EH (cell line): Measurements from ENCODE around the gene GFOD1.

Experiments
- DNase-seq: peaks from one replicate; pipeline ENCODE4 v3.0.0-alpha.2; 2015; ENCODE audit warnings: low read depth

The GFOD1 gene, protein sequence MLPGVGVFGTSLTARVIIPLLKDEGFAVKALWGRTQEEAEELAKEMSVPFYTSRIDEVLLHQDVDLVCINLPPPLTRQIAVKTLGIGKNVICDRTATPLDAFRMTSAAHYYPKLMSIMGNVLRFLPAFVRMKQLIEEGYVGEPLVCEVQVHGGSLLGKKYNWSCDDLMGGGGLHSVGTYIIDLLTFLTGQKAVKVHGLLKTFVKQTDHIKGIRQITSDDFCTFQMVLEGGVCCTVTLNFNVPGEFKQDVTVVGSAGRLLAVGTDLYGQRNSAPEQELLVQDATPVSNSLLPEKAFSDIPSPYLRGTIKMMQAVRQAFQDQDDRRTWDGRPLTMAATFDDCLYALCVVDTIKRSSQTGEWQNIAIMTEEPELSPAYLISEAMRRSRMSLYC

GRCh38 chr6:13487122-13488014 lies at the start of gene GFOD1:
TSS of gene GFOD1 (minus strand) at chr6:13487600. CDS start at chr6:13486890, 710 bp downstream.
- peak; percentile 87 for DNase-seq

- peak; percentile 25 for DNase-seq
Observed at GRCh38 chr6:13536796-13537526, 49.6 kb upstream of the GFOD1 start.

DNA sequence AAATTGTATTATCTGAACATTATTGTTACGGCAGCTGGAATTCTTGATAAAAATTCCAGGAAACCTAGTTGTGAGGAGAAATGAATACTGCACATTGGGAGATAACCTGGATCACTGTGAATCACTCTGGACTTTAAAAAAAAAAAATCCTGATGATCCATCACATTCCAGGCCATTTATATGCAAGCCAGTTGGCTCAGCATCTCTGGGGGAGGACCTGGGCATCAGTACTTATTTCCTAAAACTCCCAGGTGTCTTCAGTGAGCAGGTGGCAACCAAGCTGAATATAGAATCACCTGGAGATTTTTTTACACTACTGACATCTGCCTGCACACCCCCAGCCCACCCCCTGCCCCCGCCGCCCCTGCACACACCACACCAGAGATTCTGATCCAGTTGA lies 47.9 kb upstream of the GFOD1 start:
- DNase-seq: no peak

DNA sequence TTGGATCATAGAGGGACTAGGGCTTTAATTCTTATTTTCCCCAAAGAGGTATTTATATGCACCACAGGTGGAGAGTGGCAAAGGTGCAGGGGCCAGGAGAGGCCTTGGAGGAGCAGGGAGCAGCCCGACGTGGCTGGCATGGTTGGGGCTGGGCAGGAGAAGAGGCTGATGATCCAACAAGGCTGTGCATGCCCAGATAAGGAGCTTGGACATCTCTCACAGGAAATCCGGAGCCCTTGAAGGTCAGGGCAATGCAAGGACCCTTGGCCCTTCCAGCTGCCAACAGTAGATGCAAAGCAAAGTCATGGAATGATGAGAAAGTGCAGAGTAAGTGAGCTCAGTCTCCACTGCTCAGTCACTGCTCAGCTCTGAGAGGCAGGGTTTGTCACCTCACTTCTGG lies 47.1 kb upstream of the GFOD1 start:
- no peak for DNase-seq

- no peak for DNase-seq
Observed at GRCh38 chr6:13531956-13532355, 44.6 kb upstream of the GFOD1 start.

DNA sequence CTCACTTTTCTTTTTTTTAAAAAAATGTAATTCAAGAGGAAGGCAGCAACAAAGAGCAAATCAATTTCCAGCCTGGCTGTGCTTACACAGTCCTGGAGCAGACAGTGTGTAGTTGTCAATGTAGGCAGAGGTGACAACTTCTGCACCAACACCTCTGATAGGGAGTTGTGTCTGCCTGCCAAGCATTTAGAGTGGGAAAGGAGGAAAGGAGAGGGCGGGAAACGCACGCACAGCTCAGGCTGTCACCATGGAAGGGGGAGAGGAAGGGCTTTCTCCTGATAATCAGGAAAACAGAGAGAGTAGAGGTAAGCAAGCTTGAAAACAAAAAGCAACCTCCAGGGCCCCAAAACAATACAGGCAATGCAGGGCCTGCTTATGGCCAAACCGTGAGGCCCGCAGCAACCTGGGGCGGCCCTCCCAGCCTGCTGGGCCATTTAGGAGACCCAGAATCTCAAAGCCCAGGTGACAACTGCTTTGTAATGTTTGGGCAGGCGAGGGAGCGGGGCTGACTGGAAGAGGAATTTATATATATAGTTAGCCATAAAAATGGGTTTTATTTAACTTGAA lies 41.5 kb upstream of the GFOD1 start:
- DNase-seq: no peak

GRCh38 chr6:13528232-13528631 lies 40.8 kb upstream of the GFOD1 start:
- DNase-seq: no peak

- DNase-seq: no peak
Observed at GRCh38 chr6:13527671-13528056, 40.3 kb upstream of the GFOD1 start.

GRCh38 chr6:13526727-13527670 lies 39.6 kb upstream of the GFOD1 start:
- peak; percentile 19 for DNase-seq

- no peak for DNase-seq
Observed at GRCh38 chr6:13526357-13526726, 38.9 kb upstream of the GFOD1 start.

DNA sequence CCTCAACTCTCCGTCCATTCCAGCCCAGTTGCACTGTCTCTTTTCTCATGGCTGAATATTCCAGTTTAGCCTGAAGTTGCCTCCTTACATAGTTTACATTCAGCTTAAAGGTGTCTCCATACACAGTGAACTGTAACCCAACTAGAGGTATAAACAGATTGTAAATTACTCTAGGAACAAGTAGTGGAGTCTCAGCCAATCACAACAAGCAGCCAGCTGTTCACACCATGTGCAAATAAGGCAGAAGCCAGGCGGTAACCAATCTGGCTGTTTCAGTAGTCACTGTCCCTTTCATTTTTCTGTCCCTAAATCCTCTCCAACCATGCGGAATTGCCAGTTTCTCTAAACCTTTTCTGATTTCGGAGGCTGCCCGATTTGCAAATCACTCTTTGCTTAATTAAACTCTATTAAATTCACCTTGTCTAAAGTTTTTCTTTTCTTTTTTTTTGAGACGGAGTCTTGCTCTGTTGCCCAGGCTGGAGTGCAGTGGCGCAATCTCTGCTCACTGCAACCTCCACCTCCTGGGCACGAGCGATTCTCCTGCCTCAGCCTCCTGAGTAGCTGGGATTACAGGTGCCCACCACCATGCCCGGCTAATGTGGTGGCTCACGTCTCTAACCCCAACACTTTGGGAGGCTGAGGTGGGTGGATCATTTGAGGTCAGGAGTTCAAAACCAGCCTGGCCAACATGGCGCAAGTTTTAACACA lies 37.6 kb upstream of the GFOD1 start:
- no peak for DNase-seq

DNA sequence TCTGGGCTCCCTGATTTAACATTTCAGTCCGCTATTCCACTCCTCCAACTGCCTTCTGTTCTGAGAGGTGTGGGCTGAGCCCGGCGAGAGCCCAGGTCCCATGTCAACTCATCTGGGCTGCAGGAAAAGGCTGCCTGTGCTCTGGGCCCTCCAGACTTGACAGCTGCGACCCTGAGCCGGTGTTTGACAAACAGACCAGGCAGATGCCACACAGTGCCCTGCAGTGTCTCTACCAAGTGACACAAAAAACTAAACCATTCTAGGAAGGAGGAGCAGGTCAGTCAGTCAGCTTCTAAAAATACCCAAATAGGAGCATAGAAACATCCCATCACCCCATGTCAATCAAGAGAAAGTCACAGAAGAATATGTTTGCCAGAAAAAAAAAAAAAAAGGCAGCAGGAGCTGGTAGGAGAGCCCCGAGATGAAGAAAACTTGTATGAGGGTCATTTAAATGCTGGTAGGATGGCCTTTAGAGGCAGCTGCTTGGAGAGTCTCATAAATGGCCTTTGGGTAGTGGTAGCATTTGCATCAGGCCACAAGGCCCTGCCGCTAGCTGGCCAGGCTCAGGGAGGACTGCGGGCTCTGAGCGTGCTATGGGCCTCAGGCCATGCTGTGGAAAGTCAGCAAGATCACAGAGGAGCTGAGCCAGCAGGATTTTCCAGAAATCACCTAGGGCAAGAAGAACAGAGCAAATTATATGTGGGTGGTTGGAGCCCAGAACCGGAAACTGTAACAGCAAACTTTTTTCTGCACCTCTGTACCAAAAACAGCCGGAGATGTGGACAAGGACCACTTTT lies 36.6 kb upstream of the GFOD1 start:
- no peak for DNase-seq

DNA sequence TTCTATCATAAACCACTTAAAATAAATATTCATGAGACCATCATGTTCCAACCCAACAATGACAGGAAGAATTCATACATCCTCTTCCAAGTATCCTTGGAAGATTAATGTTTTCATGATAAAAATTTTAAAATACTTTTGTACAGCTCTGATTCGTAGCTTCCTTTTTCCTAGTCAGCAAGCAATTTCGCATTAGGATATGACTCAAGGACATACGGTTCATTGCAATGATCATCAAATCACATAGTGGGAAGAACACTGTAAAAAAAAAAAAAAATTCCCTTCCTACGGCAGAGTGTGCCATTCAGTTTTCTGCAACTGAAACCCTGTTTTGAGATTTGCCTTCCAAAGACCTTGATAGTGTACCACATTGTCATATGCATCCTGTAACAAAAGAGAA lies 35.3 kb upstream of the GFOD1 start:
- DNase-seq: peak; percentile 54

GRCh38 chr6:13519839-13520238 lies 32.4 kb upstream of the GFOD1 start:
- no peak for DNase-seq

DNA sequence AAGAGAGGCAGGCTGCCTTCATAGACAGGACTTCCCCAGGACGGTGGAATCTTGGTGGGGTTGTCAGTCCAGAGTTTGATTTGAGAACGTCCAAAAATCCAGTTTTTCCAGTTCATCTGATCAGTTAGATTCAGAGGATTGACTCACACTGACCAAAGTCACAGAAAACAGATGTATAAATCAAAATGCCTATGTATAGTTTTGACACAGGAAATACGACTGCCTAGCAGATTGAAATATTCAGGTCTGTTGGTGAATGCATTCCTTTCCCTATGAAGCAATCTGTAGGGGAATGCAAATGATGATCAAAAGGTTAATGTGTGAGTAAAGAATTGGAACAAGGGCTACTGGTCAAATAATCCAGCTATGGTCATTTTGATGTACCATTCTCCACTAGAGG lies 29.7 kb upstream of the GFOD1 start:
- DNase-seq: peak; percentile 34

DNA sequence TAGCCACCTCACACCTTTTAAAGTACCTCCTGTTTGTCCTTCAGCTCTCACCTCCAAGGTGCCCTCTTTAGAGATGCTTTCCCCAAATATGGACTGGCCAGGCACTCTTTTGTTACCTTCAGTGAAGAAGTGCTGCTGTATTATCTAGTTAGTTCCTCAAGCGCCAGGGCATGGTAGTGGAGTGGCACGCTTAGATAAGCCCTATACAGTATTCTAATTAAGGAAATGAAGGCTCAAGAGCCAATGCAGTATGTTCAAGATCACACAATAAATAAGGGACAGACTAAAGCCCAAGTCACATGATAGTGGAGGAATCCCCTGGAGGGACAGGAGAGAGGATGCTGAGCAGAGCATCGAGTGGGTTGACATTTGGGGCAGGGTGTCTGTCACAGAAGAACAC lies 28.5 kb upstream of the GFOD1 start:
- DNase-seq: no peak

- no peak for DNase-seq
Observed at GRCh38 chr6:13513626-13514502, 26.5 kb upstream of the GFOD1 start.

GRCh38 chr6:13512900-13513299 lies 25.5 kb upstream of the GFOD1 start:
- no peak for DNase-seq
